ENCODE data around the gene COL1A1. TPM values are rescaled to one million over a fixed set of nuclear protein-coding genes. Genes with fewer than 3 reads are reported as not detected.

The COL1A1 gene
- total and polyA plus RNA-seq, 2 of the 13 experiments (the other 11 are each of a cell fraction or from before 2014, with no cell fraction given), result 0.05 TPM; not detected in 1

- no peak for FAIRE-seq
- Histone ChIP-seq H4K20me1 (ENCODE audit: insufficient read depth, low read length) (no peaks in the 10 kb centered on the region), H3K27ac (ENCODE audit: extremely low read length, insufficient read depth, low read length) (no peak overlapping the region), H3K27me3 (ENCODE audit: control insufficient read depth in 1 of 2, insufficient read depth in 2 of 2, low read length in 2 of 2) (peaks cover 9 to 72% of the 10 kb centered on the region in 2 experiments; a peak in 3 of 5 replicates), H2AFZ (ENCODE audit: low read length) (no peak overlapping the region), H3K79me2 (ENCODE audit: insufficient read depth, low read length) (no peaks in the 10 kb centered on the region), H3K9ac (ENCODE audit: insufficient read depth, low read depth, low read length) (no peak overlapping the region), H3K4me3 (replicated peaks in 1 of 3; ENCODE audit: insufficient read depth in 1 of 3, low read depth in 2 of 3, low read length in 3 of 3) (no peak overlapping the region), H3K4me1 (ENCODE audit: insufficient read depth, low read length) (peaks cover 15% of the 10 kb centered on the region), H3K36me3 (replicated peaks in 1 of 2; ENCODE audit: control insufficient read depth in 1 of 2, insufficient read depth in 2 of 2, low read length in 2 of 2) (no peaks in the 10 kb centered on the region), H3K4me2 (ENCODE audit: low read depth, low read length) (no peak overlapping the region), H3K9me3 (ENCODE audit: low read length) (no peaks in the 10 kb centered on the region)
- TF ChIP-seq JUNB (CRISPR knock-in tag; IDR thresholded peaks at IDR 0.05; ENCODE audit: borderline replicate concordance) (no peak), HNRNPLL (IDR thresholded peaks at IDR 0.05; ENCODE audit: low read depth, low read length, poor library complexity, severe bottlenecking) (no peak), ATF7 (IDR thresholded peaks at IDR 0.05) (no peak), ATF7 (CRISPR knock-in tag; IDR thresholded peaks at IDR 0.05) (no peak), FOXJ3 (CRISPR knock-in tag; IDR thresholded peaks at IDR 0.05; ENCODE audit: borderline replicate concordance) (no peak), KLF9 (CRISPR knock-in tag; IDR thresholded peaks at IDR 0.05; ENCODE audit: low read depth) (no peak), FIP1L1 (IDR thresholded peaks at IDR 0.05; ENCODE audit: borderline replicate concordance, insufficient read depth, low read depth, low read length) (no peak), GPN1 (CRISPR knock-in tag; IDR thresholded peaks at IDR 0.05; ENCODE audit: borderline replicate concordance) (no peak), ZNF362 (CRISPR knock-in tag; IDR thresholded peaks at IDR 0.05; ENCODE audit: borderline replicate concordance) (no peak), ZBTB42 (CRISPR knock-in tag; IDR thresholded peaks at IDR 0.05) (no peak), TRIM24 (CRISPR knock-in tag; IDR thresholded peaks at IDR 0.05) (no peak), CHD4 (IDR thresholded peaks at IDR 0.05; ENCODE audit: borderline replicate concordance, low read length) (no peak), WIZ (CRISPR knock-in tag; IDR thresholded peaks at IDR 0.05) (no peak), ARNT2 (CRISPR knock-in tag; IDR thresholded peaks at IDR 0.05; ENCODE audit: low read depth) (no peak), ZFYVE20 (CRISPR knock-in tag; IDR thresholded peaks at IDR 0.05; ENCODE audit: borderline replicate concordance, low read depth) (no peak), ZNF878 (CRISPR knock-in tag; IDR thresholded peaks at IDR 0.05) (no peak), SOX5 (CRISPR knock-in tag; IDR thresholded peaks at IDR 0.05; ENCODE audit: borderline replicate concordance) (no peak)
- ChIA-PET POLR2A (no interaction called here), CTCF (ENCODE audit: low intra/inter-chr PET ratio, low total read pairs) (interaction anchor here (1.6 to 2.5 kb wide), 3 partner anchors 22 to 69 kb away, joined by 6 to 32 read pairs (median 7); no protein-coding TSS in a partner anchor)
- no peak for ATAC-seq
- DNase-seq (ENCODE audit: low spot score), result no peak
- BruUV-seq (replicated peaks), result no TSS peak
- intact Hi-C loops (cut with micrococcal nuclease; ENCODE audit: unreplicated experiment), result no loop called here
- in situ Hi-C loops (cut with HindIII; ENCODE audit: extremely low pct_ligation_motif_present, low pct_unique_long_range_greater_than_20kb), result loop anchor here (5.0 kb wide), 1 partner anchor 45 kb away; no protein-coding TSS in a partner anchor
- 17% methylated on average over 8 of the region's 8 CpGs for WGBS (ENCODE audit: low lambda C conversion rate)
Observed at GRCh38 chr17:50162466-50163254, 38.8 kb downstream of the COL1A1 start.
